GM23248 (cell line): Measurements from ENCODE around the gene PLA2R1.

Experiments used
- EZH2 ChIP-seq: fragments of 200-600 bp; sonication (generic); IDR thresholded peaks from 2 replicates; pipeline ENCODE4 v1.6.1; 2018; ENCODE audit warnings: antibody characterized with exemption, mild to moderate bottlenecking; ENCODE audit not compliant: insufficient read depth, poor library complexity, severe bottlenecking
- EZH2phosphoT487 ChIP-seq: fragments of 200-600 bp; sonication (generic); IDR thresholded peaks from 2 replicates; pipeline ENCODE4 v1.6.1; 2018; ENCODE audit warnings: antibody characterized with exemption, moderate library complexity, mild to moderate bottlenecking, low read depth; ENCODE audit not compliant: insufficient read depth

- no peak for TF ChIP-seq EZH2
- TF ChIP-seq EZH2phosphoT487, result no peak
Observed at GRCh38 chr2:160051371-160051800, 11.0 kb downstream of the PLA2R1 start.
